ENCODE measurements around the gene SLC25A36. TPM values are rescaled to one million over a fixed set of nuclear protein-coding genes. Genes with fewer than 3 reads are reported as not detected.
"Not testable (repeated sequence)": the region's sequence is repeated elsewhere in the genome, so short reads cannot be mapped to it uniquely, and the experiment has no call there.

SLC25A36 gene
- total RNA-seq, 1 donor from 2014 or later = 69.5 TPM

GRCh38 chr3:140914384-140914945 is 27.2 kb upstream of the SLC25A36 start:
- Mint-ChIP-seq H3K4me3 (ENCODE audit: low read depth) (no peak overlapping the region), H3K9me3 (no peaks in the 10 kb centered on the region), H3K27ac (no peak overlapping the region), H3K27me3 (ENCODE audit: low read depth) (peaks cover 24% of the 10 kb centered on the region), H3K36me3 (ENCODE audit: low read depth) (no peaks in the 10 kb centered on the region), H3K4me1 (ENCODE audit: low read depth) (no peaks in the 10 kb centered on the region)
- DNase-seq (ENCODE audit: low spot score) = no peak
- intact Hi-C loops (cut with micrococcal nuclease) = no loop called here

GRCh38 chr3:140916603-140917002 is 25.0 kb upstream of the SLC25A36 start:
- H3K4me3 Mint-ChIP-seq (ENCODE audit: low read depth) = no peak overlapping the region
- intact Hi-C loops (cut with micrococcal nuclease) = no loop called here
- H3K27me3 Mint-ChIP-seq (ENCODE audit: low read depth) = peaks cover 35% of the 10 kb centered on the region
- H3K27ac Mint-ChIP-seq = no peak overlapping the region
- H3K4me1 Mint-ChIP-seq (ENCODE audit: low read depth) = no peaks in the 10 kb centered on the region
- H3K36me3 Mint-ChIP-seq (ENCODE audit: low read depth) = no peaks in the 10 kb centered on the region
- no peak for DNase-seq (ENCODE audit: low spot score)
- H3K9me3 Mint-ChIP-seq = no peaks in the 10 kb centered on the region

GRCh38 chr3:140917772-140918171 is 23.9 kb upstream of the SLC25A36 start:
- peaks cover 36% of the 10 kb centered on the region for H3K27me3 Mint-ChIP-seq (ENCODE audit: low read depth)

GRCh38 chr3:140920029-140920428 is 21.6 kb upstream of the SLC25A36 start:
- intact Hi-C loops (cut with micrococcal nuclease) = no loop called here
- DNase-seq (ENCODE audit: low spot score) = no peak
- peaks cover 33% of the 10 kb centered on the region for H3K27me3 Mint-ChIP-seq (ENCODE audit: low read depth)
- H3K9me3 Mint-ChIP-seq = no peaks in the 10 kb centered on the region
- no peak overlapping the region for H3K4me3 Mint-ChIP-seq (ENCODE audit: low read depth)
- no peaks in the 10 kb centered on the region for H3K4me1 Mint-ChIP-seq (ENCODE audit: low read depth)
- H3K27ac Mint-ChIP-seq = no peak overlapping the region
- H3K36me3 Mint-ChIP-seq (ENCODE audit: low read depth) = no peaks in the 10 kb centered on the region

More at GRCh38 chr3:140917772-140918171, 23.9 kb upstream of the SLC25A36 start:
- Mint-ChIP-seq H3K9me3 (no peaks in the 10 kb centered on the region), H3K4me3 (ENCODE audit: low read depth) (no peak overlapping the region), H3K4me1 (ENCODE audit: low read depth) (no peaks in the 10 kb centered on the region), H3K36me3 (ENCODE audit: low read depth) (no peaks in the 10 kb centered on the region), H3K27ac (no peak overlapping the region)
- intact Hi-C loops (cut with micrococcal nuclease) = no loop called here
- DNase-seq (ENCODE audit: low spot score) = no peak

- H3K4me3 Mint-ChIP-seq (ENCODE audit: low read depth) = no peak overlapping the region
- peaks cover 30% of the 10 kb centered on the region for H3K27me3 Mint-ChIP-seq (ENCODE audit: low read depth)
- no peaks in the 10 kb centered on the region for H3K4me1 Mint-ChIP-seq (ENCODE audit: low read depth)
- H3K36me3 Mint-ChIP-seq (ENCODE audit: low read depth) = no peaks in the 10 kb centered on the region
- no peaks in the 10 kb centered on the region for H3K9me3 Mint-ChIP-seq
- no peak for DNase-seq (ENCODE audit: low spot score)
- H3K27ac Mint-ChIP-seq = no peak overlapping the region
- intact Hi-C loops (cut with micrococcal nuclease) = no loop called here
Measured at GRCh38 chr3:140922634-140923033, 19.0 kb upstream of the SLC25A36 start.

GRCh38 chr3:140924097-140924873 is 17.4 kb upstream of the SLC25A36 start:
- Mint-ChIP-seq H3K4me3 (ENCODE audit: low read depth) (no peak overlapping the region), H3K27me3 (ENCODE audit: low read depth) (peaks cover 28% of the 10 kb centered on the region), H3K27ac (no peak overlapping the region), H3K4me1 (ENCODE audit: low read depth) (no peaks in the 10 kb centered on the region), H3K9me3 (no peaks in the 10 kb centered on the region), H3K36me3 (ENCODE audit: low read depth) (no peaks in the 10 kb centered on the region)
- DNase-seq (ENCODE audit: low spot score) = no peak
- intact Hi-C loops (cut with micrococcal nuclease) = no loop called here

GRCh38 chr3:140927279-140928069 is 14.2 kb upstream of the SLC25A36 start:
- no peak for DNase-seq (ENCODE audit: low spot score)
- intact Hi-C loops (cut with micrococcal nuclease) = no loop called here
- H3K36me3 Mint-ChIP-seq (ENCODE audit: low read depth) = no peaks in the 10 kb centered on the region
- H3K4me1 Mint-ChIP-seq (ENCODE audit: low read depth) = no peaks in the 10 kb centered on the region
- no peaks in the 10 kb centered on the region for H3K9me3 Mint-ChIP-seq
- H3K27me3 Mint-ChIP-seq (ENCODE audit: low read depth) = peaks cover 23% of the 10 kb centered on the region
- no peak overlapping the region for H3K27ac Mint-ChIP-seq
- no peak overlapping the region for H3K4me3 Mint-ChIP-seq (ENCODE audit: low read depth)

- intact Hi-C loops (cut with micrococcal nuclease) = no loop called here
- H3K4me3 Mint-ChIP-seq (ENCODE audit: low read depth) = no peak overlapping the region
- no peaks in the 10 kb centered on the region for H3K36me3 Mint-ChIP-seq (ENCODE audit: low read depth)
- DNase-seq (ENCODE audit: low spot score) = no peak
- no peaks in the 10 kb centered on the region for H3K4me1 Mint-ChIP-seq (ENCODE audit: low read depth)
- peaks cover 23% of the 10 kb centered on the region for H3K27me3 Mint-ChIP-seq (ENCODE audit: low read depth)
- no peak overlapping the region for H3K27ac Mint-ChIP-seq
- H3K9me3 Mint-ChIP-seq = no peaks in the 10 kb centered on the region
Measured at GRCh38 chr3:140929446-140929845, 12.2 kb upstream of the SLC25A36 start.

- no peaks in the 10 kb centered on the region for H3K4me1 Mint-ChIP-seq (ENCODE audit: low read depth)
- H3K27me3 Mint-ChIP-seq (ENCODE audit: low read depth) = peaks cover 32% of the 10 kb centered on the region
- no peak for DNase-seq (ENCODE audit: low spot score)
- H3K36me3 Mint-ChIP-seq (ENCODE audit: low read depth) = no peaks in the 10 kb centered on the region
- H3K4me3 Mint-ChIP-seq (ENCODE audit: low read depth) = no peak overlapping the region
- peaks cover 3% of the 10 kb centered on the region for H3K9me3 Mint-ChIP-seq
- H3K27ac Mint-ChIP-seq = no peak overlapping the region
- intact Hi-C loops (cut with micrococcal nuclease) = no loop called here
Measured at GRCh38 chr3:140931016-140931454, 10.6 kb upstream of the SLC25A36 start.

GRCh38 chr3:140931801-140932200 is 9.8 kb upstream of the SLC25A36 start:
- no peak overlapping the region for H3K27ac Mint-ChIP-seq
- H3K4me1 Mint-ChIP-seq (ENCODE audit: low read depth) = no peaks in the 10 kb centered on the region
- peaks cover 35% of the 10 kb centered on the region for H3K27me3 Mint-ChIP-seq (ENCODE audit: low read depth)
- H3K36me3 Mint-ChIP-seq (ENCODE audit: low read depth) = no peaks in the 10 kb centered on the region
- DNase-seq (ENCODE audit: low spot score) = no peak
- intact Hi-C loops (cut with micrococcal nuclease) = no loop called here
- peaks cover 8% of the 10 kb centered on the region for H3K9me3 Mint-ChIP-seq
- H3K4me3 Mint-ChIP-seq (ENCODE audit: low read depth) = no peak overlapping the region

- Mint-ChIP-seq H3K4me1 (ENCODE audit: low read depth) (no peaks in the 10 kb centered on the region), H3K36me3 (ENCODE audit: low read depth) (no peaks in the 10 kb centered on the region), H3K27ac (no peak overlapping the region), H3K27me3 (ENCODE audit: low read depth) (peaks cover 42% of the 10 kb centered on the region), H3K9me3 (peaks cover 8% of the 10 kb centered on the region), H3K4me3 (ENCODE audit: low read depth) (no peak overlapping the region)
- intact Hi-C loops (cut with micrococcal nuclease) = no loop called here
- no peak for DNase-seq (ENCODE audit: low spot score)
Measured at GRCh38 chr3:140933109-140933508, 8.5 kb upstream of the SLC25A36 start.

- intact Hi-C loops (cut with micrococcal nuclease) = no loop called here
- Mint-ChIP-seq H3K4me3 (ENCODE audit: low read depth) (no peak overlapping the region), H3K36me3 (ENCODE audit: low read depth) (no peaks in the 10 kb centered on the region), H3K27ac (no peak overlapping the region), H3K4me1 (ENCODE audit: low read depth) (no peaks in the 10 kb centered on the region), H3K9me3 (peaks cover 8% of the 10 kb centered on the region), H3K27me3 (ENCODE audit: low read depth) (peaks cover 42% of the 10 kb centered on the region)
- DNase-seq (ENCODE audit: low spot score) = no peak
Measured at GRCh38 chr3:140933552-140933951, 8.1 kb upstream of the SLC25A36 start.

- H3K4me1 Mint-ChIP-seq (ENCODE audit: low read depth) = peaks cover 23% of the 10 kb centered on the region
- H3K4me3 Mint-ChIP-seq (ENCODE audit: low read depth); H3K36me3 Mint-ChIP-seq (ENCODE audit: low read depth); DNase-seq (ENCODE audit: low spot score); H3K9me3 Mint-ChIP-seq; intact Hi-C loops (cut with micrococcal nuclease); H3K27ac Mint-ChIP-seq: not testable (repeated sequence)
- peaks cover 28% of the 10 kb centered on the region for H3K27me3 Mint-ChIP-seq (ENCODE audit: low read depth)
Measured at GRCh38 chr3:140939305-140939704, 2.3 kb upstream of the SLC25A36 start.

All from activated T-helper 2 cell treated with anti-CD3 and anti-CD28 coated beads, Interferon-gamma antibody, Interleukin-2, Interleukin-4, amounts not matched to agents 10 μg/mL and 5 μg/mL and 100 μg/mL, durations not matched to agents 14 hours and 24 hours and 36 hours (primary cell).